ENCODE results near the gene SERTAD2.

Gene SERTAD2

GRCh38 chr2:64646007-64646880 lies 7.5 kb downstream of the SERTAD2 start:
- DNase-seq: peak; percentile 93 to 94

DNA sequence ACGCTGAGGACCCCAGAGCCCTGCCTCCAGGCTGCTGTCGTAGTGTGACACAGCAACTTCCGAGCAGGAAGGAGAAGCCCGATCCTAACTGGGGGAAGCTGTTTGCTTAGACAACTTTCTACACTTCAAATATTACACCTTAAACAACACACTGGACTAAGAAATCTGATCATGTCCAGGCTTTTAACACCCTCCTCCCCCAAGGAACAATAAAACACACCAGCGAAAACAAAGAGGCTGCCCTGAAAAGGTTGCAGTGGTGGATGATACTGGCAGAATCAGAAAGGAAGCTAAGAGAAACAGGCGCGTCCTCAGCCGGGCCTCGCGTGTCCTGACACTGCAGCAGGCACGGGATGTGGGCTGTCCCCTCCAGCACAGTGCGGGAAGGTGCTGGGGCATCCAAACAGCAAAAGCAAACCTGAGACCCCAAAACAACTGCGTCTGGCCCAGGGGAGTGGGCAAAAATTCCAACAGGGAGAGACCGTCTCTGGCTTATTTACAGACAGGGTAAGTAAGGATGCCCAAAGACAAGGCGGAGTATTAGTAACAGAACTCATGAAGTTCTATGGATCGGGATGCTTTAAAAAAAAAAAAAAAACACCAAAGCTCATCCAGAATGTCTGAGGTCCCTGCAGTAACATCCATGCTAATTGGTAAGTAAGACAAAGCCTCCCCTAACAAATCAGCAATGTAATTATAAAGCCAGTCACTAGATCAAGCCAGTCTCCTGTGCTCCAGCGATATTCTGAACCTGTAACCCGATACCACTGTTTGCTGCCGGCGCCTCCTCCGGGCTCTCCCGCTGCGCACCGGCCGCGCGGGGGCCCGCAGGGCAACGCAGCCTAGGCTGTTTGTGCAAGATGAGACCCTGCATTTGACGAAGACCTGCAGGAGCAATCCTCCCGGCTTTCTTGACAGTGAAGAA lies 9.0 kb downstream of the SERTAD2 start:
- DNase-seq: peak; percentile 44 to 61

DNA sequence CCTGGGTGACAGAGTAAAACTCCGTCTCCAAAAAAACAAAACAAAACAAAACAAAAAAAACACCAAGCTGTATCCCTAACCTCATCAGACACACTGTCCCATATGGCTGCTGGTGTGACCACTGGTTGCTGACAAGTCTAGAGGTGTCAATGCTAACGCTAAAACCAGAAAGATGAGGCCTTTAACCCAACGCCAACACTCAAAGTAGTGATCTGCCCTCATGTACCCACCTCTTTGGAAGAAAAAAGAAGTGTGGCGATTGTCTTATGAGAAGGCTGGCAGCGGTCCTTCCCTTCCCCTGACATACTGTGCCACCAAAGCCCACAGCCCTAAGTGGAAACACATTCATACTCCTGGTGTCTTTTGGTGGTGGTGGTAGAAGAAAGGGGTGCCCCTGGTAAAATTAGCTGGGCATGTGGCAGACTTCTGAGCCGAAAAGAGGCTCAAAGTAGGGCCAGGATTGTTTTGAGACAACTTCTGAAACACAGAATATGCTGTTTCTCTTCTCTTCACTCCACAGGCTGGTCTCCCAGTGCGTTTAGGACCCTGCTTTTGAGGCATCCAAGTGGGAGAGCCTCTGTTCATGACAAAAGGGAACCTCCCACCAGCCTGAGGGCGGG lies 9.8 kb downstream of the SERTAD2 start:
- no peak for DNase-seq

GRCh38 chr2:64641599-64641998 lies 12.1 kb downstream of the SERTAD2 start:
- DNase-seq: no peak

GRCh38 chr2:64640153-64641044 lies 13.3 kb downstream of the SERTAD2 start:
- DNase-seq: no peak

DNA sequence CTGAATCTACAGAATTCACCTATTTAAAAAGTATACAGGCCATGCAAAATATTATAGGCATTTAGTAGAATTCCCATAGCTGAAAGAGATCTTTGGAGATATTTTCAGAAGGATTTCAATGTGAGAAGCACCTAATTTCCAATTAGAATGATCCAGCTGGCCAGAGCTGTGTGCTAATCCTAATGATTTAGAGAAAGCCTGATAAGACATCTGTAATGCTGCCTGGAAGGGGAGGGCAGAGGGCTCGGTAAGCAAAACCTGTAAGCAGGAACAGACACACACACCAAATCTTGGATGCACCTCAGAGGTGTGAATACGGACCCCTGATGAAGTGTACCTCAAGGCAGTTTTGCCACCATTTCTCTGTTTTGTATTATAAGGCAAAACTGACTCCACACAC lies 14.0 kb downstream of the SERTAD2 start:
- DNase-seq: no peak

- no peak for DNase-seq
Observed at GRCh38 chr2:64638502-64639120, 15.1 kb downstream of the SERTAD2 start.

DNA sequence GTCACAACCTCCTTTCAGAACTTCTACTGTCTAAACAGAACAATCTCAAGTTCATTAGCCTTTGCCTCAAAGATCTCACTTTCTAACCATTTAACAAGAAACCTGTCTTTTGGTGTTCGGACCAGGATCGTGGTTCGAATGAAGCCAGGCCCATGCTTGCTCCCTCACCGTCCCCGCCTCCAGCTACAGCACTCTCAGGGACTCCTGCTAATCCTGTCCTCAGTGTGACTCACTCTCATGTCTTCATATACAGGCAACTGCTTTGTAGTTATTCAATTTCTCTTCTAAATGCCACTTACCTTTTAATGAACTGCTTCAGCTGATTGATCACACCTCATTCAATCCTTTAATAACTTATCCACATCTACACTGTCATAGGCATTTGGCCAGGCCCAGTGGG lies 15.8 kb downstream of the SERTAD2 start:
- DNase-seq: no peak

- DNase-seq: no peak
Observed at GRCh38 chr2:64637000-64637635, 16.6 kb downstream of the SERTAD2 start.

- DNase-seq: no peak
Observed at GRCh38 chr2:64635976-64636911, 17.5 kb downstream of the SERTAD2 start.

DNA sequence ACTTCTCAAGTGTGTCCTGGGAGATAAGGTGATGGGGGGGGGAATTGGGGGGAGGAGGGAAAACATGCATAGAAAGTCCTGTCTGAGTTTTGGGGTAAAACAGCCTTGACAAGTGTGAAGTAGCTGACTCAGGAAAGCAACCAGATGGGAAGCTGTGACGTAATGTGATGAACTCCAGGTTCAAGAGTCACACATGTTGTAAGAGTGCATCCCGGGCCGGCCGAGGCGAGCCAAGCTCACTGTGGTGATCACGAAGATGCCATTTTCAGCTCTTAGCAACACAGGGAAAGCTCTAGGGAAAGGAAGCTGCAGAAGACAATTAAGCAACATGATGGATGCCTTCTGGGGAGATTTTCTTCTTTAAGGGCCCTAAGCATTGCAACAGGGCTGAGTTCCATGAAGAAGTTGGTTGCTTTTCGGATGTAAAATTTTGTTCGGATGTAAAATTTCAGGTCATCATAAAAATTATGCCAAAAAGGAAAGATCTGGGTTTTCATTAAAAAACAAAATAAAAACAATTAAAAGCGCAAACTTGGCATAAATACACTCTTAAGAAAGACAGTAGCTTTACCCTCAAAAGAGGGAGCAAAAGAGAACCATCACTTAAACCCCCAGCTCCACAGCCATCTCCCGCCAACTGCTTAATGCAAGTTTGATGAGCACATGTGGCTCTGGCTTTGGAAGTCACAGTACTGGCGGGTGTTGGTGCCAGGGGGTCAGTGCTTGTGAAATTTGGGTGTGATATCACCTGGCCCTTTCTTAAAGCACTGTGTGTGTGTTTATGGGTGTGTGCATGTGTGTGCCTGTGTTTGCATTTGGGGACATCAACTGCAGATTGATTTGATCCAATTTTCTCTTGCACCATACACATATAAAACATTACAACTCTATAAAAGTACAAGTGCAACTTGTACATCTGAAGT lies 19.1 kb downstream of the SERTAD2 start:
- no peak for DNase-seq

- no peak for DNase-seq
Observed at GRCh38 chr2:64632835-64633819, 20.6 kb downstream of the SERTAD2 start.

DNA sequence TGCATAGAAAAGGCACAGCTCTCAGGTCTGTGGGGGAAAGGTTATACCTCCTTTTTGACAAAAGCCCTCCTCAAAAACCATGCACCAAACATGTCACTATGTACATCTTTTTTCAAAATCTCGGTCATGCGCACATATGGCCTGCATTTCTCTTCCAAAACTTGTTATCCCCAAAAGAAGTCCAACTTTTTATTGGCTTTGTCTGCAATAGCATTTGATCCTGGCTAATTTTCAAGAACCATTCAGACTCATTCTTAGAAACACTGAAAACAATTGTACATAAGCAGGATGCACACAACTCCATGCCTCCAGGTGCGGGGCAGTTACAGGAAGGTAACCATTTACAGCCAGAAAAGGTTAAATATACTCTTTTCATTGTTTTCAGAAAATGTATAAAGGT lies 21.9 kb downstream of the SERTAD2 start:
- no peak for DNase-seq

GRCh38 chr2:64630752-64631151 lies 23.0 kb downstream of the SERTAD2 start:
- DNase-seq: no peak

DNA sequence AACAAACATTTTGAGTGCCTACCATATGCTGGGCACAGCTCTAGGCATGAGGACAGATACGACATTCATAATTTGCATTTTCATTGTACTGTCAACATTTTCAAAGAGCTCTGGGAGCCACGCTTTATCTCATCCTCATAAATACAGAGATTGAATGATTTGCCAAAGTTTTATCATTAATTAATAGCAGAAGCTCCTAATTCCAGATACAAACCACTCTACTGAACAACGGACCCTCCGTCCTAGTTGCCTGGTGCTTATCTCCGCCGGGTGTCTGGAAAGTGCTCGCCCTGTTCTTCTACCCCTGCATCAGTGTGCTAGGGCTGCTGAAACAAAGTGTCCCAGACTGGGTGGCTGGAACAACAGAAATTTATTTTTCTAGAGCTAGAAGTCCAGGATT lies 23.8 kb downstream of the SERTAD2 start:
- DNase-seq: no peak

- DNase-seq: no peak
Observed at GRCh38 chr2:64629329-64629781, 24.4 kb downstream of the SERTAD2 start.
